Caco-2 (cell line): ENCODE results near the gene MAPK8IP2. TPM values are rescaled to one million over a fixed set of nuclear protein-coding genes. Genes with fewer than 3 reads are reported as not detected.

Source experiments
- BruUV-seq: library from RNA; stranded (reverse); fragments of 400-500 nt; replicated peaks from 2 replicates; lab custom pipeline; 2021; lab: Mats Ljungman, UMichigan
- CTCF ChIA-PET: fragments of 300-600 bp; sonication (Branson Sonifier 250); formaldehyde crosslinking; loops from one replicate; lab custom pipeline; 2022; ENCODE audit warnings: antibody characterized with exemption; lab: Charles Lee
- POLR2A ChIA-PET: fragments of 300-600 bp; sonication (Branson Sonifier 250); formaldehyde crosslinking; loops from one replicate; lab custom pipeline; 2022; ENCODE audit warnings: antibody characterized with exemption; lab: Charles Lee
- DNase-seq, 2 experiments: peaks; one replicate each; pipeline versions ENCODE4 v3.0.0 to v3.0.0-alpha.2; 2020 to 2022
- H3K27me3 ChIP-seq: replicated peaks from 2 replicates; pipeline ENCODE4 v1.6.0; 2011; ENCODE audit warnings: low read length; ENCODE audit not compliant: control insufficient read depth, insufficient read depth
- H3K36me3 ChIP-seq: 2 replicates; pipeline ENCODE4 v1.5.1; 2011; ENCODE audit warnings: low read length; ENCODE audit not compliant: control insufficient read depth, insufficient read depth
- H3K4me1 ChIP-seq: fragments of 250-450 bp; sonication (Bioruptor Pico); 2 replicates; pipeline ENCODE4 v1.5.1; 2020; ENCODE audit warnings: mild to moderate bottlenecking
- H3K4me3 ChIP-seq: 2 replicates; pipeline ENCODE4 v1.5.1; 2011; ENCODE audit warnings: low read depth, mild to moderate bottlenecking, control low read depth, low read length
- H3K9me3 ChIP-seq: fragments of 250-450 bp; sonication (Bioruptor Pico); 2 replicates; pipeline ENCODE4 v1.5.1; 2020; ENCODE audit warnings: mild to moderate bottlenecking, moderate library complexity
- H3K27ac Mint-ChIP-seq: one replicate; pipeline ENCODE4 v1.8.0; 2022; ENCODE audit warnings: mixed read lengths; ENCODE audit not compliant: unreplicated experiment
- H3K27me3 Mint-ChIP-seq: one replicate; pipeline ENCODE4 v1.8.0; 2022; ENCODE audit warnings: mixed read lengths; ENCODE audit not compliant: insufficient read depth, unreplicated experiment
- H3K36me3 Mint-ChIP-seq: one replicate; pipeline ENCODE4 v1.8.0; 2022; ENCODE audit warnings: mild to moderate bottlenecking, mixed read lengths; ENCODE audit not compliant: insufficient read depth, unreplicated experiment
- H3K4me1 Mint-ChIP-seq: one replicate; pipeline ENCODE4 v1.8.0; 2022; ENCODE audit warnings: low read depth, mixed read lengths; ENCODE audit not compliant: unreplicated experiment
- H3K4me3 Mint-ChIP-seq: one replicate; pipeline ENCODE4 v1.8.0; 2022; ENCODE audit warnings: mild to moderate bottlenecking, moderate library complexity, mixed read lengths; ENCODE audit not compliant: unreplicated experiment
- H3K9me3 Mint-ChIP-seq: one replicate; pipeline ENCODE4 v1.8.0; 2022; ENCODE audit warnings: mixed read lengths; ENCODE audit not compliant: unreplicated experiment
- intact Hi-C: fragments of 100-400 bp; cut with micrococcal nuclease; formaldehyde crosslinking; loops from one replicate; pipeline ENCODE4 v1.10.0; 2022; ENCODE audit not compliant: unreplicated experiment
- total RNA-seq: library from RNA; stranded (reverse); gene quantifications from 2 replicates; pipeline ENCODE4 v1.2.3, GENCODE V29; 2022
- TF ChIP-seq, protein P1 (sequence below), 2 experiments: fragments of 200-600 bp in 1 of 2; IDR thresholded peaks; 1 replicate in 1 of 2; 2 replicates in 1 of 2; pipeline versions ENCODE4 v1.5.1 to v1.8.0; 2011 to 2022; ENCODE audit warnings: antibody characterized with exemption in 1 of 2, control low read depth in 1 of 2, inconsistent platforms in 1 of 2, low read depth in 1 of 2, low read length in 1 of 2, mild to moderate bottlenecking in 1 of 2, moderate library complexity in 1 of 2; ENCODE audit not compliant: insufficient read depth in 1 of 2, severe bottlenecking in 1 of 2, unreplicated experiment in 1 of 2

Gene MAPK8IP2
- total RNA-seq, 1 experiment from 2014 or later, result 3.9 TPM

- no peaks in the 10 kb centered on the region for H3K9me3 Mint-ChIP-seq
- ChIA-PET CTCF (interaction anchor here (0.7 to 3.0 kb wide), 14 partner anchors 17 to 313 kb away, joined by 3 to 23 read pairs (median 6); partner anchors contain the start of genes CHKB, LMF2, NCAPH2 and PLXNB2), POLR2A (interaction anchor here (1.2 kb wide), 1 partner anchor 113 kb away, joined by 3 read pairs; the partner anchor contains the start of gene LMF2)
- BruUV-seq, result no TSS peak
- peak in 1 of 2 experiments; percentile 81 for DNase-seq
- H3K9me3 ChIP-seq, result no peaks in the 10 kb centered on the region
- no peaks in the 10 kb centered on the region for H3K36me3 Mint-ChIP-seq
- H3K4me1 ChIP-seq, result peaks cover 18% of the 10 kb centered on the region
- H3K36me3 ChIP-seq, result no peaks in the 10 kb centered on the region
- no peaks in the 10 kb centered on the region for H3K27me3 Mint-ChIP-seq
- H3K4me1 Mint-ChIP-seq, result peaks cover 13% of the 10 kb centered on the region
- H3K4me3 ChIP-seq, result peak overlapping the region; percentile 39
- H3K27me3 ChIP-seq, result no peaks in the 10 kb centered on the region
- TF ChIP-seq, protein P1, sequence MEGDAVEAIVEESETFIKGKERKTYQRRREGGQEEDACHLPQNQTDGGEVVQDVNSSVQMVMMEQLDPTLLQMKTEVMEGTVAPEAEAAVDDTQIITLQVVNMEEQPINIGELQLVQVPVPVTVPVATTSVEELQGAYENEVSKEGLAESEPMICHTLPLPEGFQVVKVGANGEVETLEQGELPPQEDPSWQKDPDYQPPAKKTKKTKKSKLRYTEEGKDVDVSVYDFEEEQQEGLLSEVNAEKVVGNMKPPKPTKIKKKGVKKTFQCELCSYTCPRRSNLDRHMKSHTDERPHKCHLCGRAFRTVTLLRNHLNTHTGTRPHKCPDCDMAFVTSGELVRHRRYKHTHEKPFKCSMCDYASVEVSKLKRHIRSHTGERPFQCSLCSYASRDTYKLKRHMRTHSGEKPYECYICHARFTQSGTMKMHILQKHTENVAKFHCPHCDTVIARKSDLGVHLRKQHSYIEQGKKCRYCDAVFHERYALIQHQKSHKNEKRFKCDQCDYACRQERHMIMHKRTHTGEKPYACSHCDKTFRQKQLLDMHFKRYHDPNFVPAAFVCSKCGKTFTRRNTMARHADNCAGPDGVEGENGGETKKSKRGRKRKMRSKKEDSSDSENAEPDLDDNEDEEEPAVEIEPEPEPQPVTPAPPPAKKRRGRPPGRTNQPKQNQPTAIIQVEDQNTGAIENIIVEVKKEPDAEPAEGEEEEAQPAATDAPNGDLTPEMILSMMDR (IDR thresholded peaks at IDR 0.05; ENCODE audit: insufficient read depth in 1 of 2, low read depth in 1 of 2, low read length in 1 of 2, severe bottlenecking in 1 of 2, unreplicated experiment in 1 of 2), result peak; percentile 63 to 86
- no peak overlapping the region for H3K27ac Mint-ChIP-seq
- H3K4me3 Mint-ChIP-seq, result peak overlapping the region; percentile 82
- intact Hi-C loops, result loop anchor here (1.0 to 5.0 kb wide), 3 partner anchors 44 to 88 kb away; partner anchors contain the start of gene TYMP
Observed at GRCh38 chr22:50620593-50621355, 20.2 kb downstream of the MAPK8IP2 start.

GRCh38 chr22:50621356-50621880 is 20.8 kb downstream of the MAPK8IP2 start:
- no peaks in the 10 kb centered on the region for H3K36me3 Mint-ChIP-seq
- no peaks in the 10 kb centered on the region for H3K9me3 Mint-ChIP-seq
- intact Hi-C loops, result loop anchor here (2.0 to 5.0 kb wide), 2 partner anchors 69 to 89 kb away; partner anchors contain the start of gene TYMP
- H3K27me3 ChIP-seq, result no peaks in the 10 kb centered on the region
- peaks cover 18% of the 10 kb centered on the region for H3K4me1 ChIP-seq
- no peaks in the 10 kb centered on the region for H3K9me3 ChIP-seq
- H3K4me3 ChIP-seq, result peak overlapping the region; percentile 39; the same call in 1 of the 2 replicates
- H3K36me3 ChIP-seq, result no peaks in the 10 kb centered on the region; the same call in 1 of the 2 replicates
- no peak for DNase-seq
- POLR2A ChIA-PET, result interaction anchor here (1.2 kb wide), 1 partner anchor 114 kb away, joined by 3 read pairs; the partner anchor contains the start of gene LMF2
- no peaks in the 10 kb centered on the region for H3K27me3 Mint-ChIP-seq
- BruUV-seq, result no TSS peak
- TF ChIP-seq, protein P1 (IDR thresholded peaks at IDR 0.05; ENCODE audit: insufficient read depth in 1 of 2, low read depth in 1 of 2, low read length in 1 of 2, severe bottlenecking in 1 of 2, unreplicated experiment in 1 of 2), result no peak
- peak overlapping the region; percentile 82 for H3K4me3 Mint-ChIP-seq
- peak overlapping the region; percentile 78 for H3K27ac Mint-ChIP-seq
- H3K4me1 Mint-ChIP-seq, result peaks cover 13% of the 10 kb centered on the region
- CTCF ChIA-PET, result interaction anchor here (0.8 to 3.0 kb wide), 7 partner anchors 37 to 114 kb away, joined by 3 to 23 read pairs (median 9); partner anchors contain the start of genes CHKB, LMF2, NCAPH2 and SCO2
